H9 (cell line): ENCODE data around the gene CRELD2. TPM values are rescaled to one million over a fixed set of nuclear protein-coding genes. Genes with fewer than 3 reads are reported as not detected.

Experiments used
- DNase-seq: peaks from one replicate; pipeline ENCODE4 v3.0.0-alpha.2; 2017
- H2AFZ ChIP-seq: one replicate; pipeline ENCODE4 v1.6.1; 2013; ENCODE audit warnings: mild to moderate bottlenecking, low read length, control low read depth, moderate library complexity
- H2AK5ac ChIP-seq: 2 replicates; pipeline ENCODE4 v1.6.1; 2013; ENCODE audit warnings: low read length, control low read depth, mixed read lengths; ENCODE audit not compliant: insufficient read length
- H2BK120ac ChIP-seq: one replicate; pipeline ENCODE4 v1.6.1; 2013; ENCODE audit warnings: low read depth, mild to moderate bottlenecking, low read length, control low read depth, inconsistent platforms; ENCODE audit not compliant: poor library complexity, severe bottlenecking
- H2BK12ac ChIP-seq: 2 replicates; pipeline ENCODE4 v1.6.1; 2013; ENCODE audit warnings: low read length, control low read depth, mixed read lengths, low read depth; ENCODE audit not compliant: insufficient read length
- H2BK15ac ChIP-seq: 2 replicates; pipeline ENCODE4 v1.6.1; 2013; ENCODE audit warnings: low read depth, low read length, control low read depth
- H2BK20ac ChIP-seq: one replicate; pipeline ENCODE4 v1.6.1; 2013; ENCODE audit warnings: low read depth, mild to moderate bottlenecking, low read length, control low read depth, inconsistent platforms; ENCODE audit not compliant: poor library complexity, severe bottlenecking
- H2BK5ac ChIP-seq: 2 replicates; pipeline ENCODE4 v1.6.1; 2013; ENCODE audit warnings: low read length, control low read depth, mixed read lengths; ENCODE audit not compliant: insufficient read length
- H3K14ac ChIP-seq: 2 replicates; pipeline ENCODE4 v1.6.1; 2013; ENCODE audit warnings: low read length, control low read depth; ENCODE audit not compliant: insufficient read depth
- H3K18ac ChIP-seq: 2 replicates; pipeline ENCODE4 v1.6.1; 2013; ENCODE audit warnings: low read depth, mild to moderate bottlenecking, mixed read lengths, low read length, control low read depth; ENCODE audit not compliant: insufficient read length
- H3K23ac ChIP-seq: 2 replicates; pipeline ENCODE4 v1.6.1; 2013; ENCODE audit warnings: low read length, control low read depth, mixed read lengths, low read depth; ENCODE audit not compliant: insufficient read length
- H3K23me2 ChIP-seq: 2 replicates; pipeline ENCODE4 v1.6.1; 2013; ENCODE audit warnings: low read depth, mild to moderate bottlenecking, mixed read lengths, low read length, control low read depth; ENCODE audit not compliant: insufficient read length, poor library complexity, severe bottlenecking
- H3K27ac ChIP-seq: 2 replicates; pipeline ENCODE4 v1.5.1; 2013; ENCODE audit warnings: low read length, control low read depth, mixed read lengths, low read depth; ENCODE audit not compliant: insufficient read length
- H3K27me3 ChIP-seq: 2 replicates; pipeline ENCODE4 v1.6.1; 2013; ENCODE audit warnings: low read length, control low read depth, inconsistent platforms; ENCODE audit not compliant: insufficient read depth
- H3K4ac ChIP-seq: 2 replicates; pipeline ENCODE4 v1.6.1; 2013; ENCODE audit warnings: low read depth, mild to moderate bottlenecking, control low read depth, inconsistent platforms, low read length, moderate library complexity
- H3K4me1 ChIP-seq: 2 replicates; pipeline ENCODE4 v1.6.1; 2013; ENCODE audit warnings: low read length, control low read depth, inconsistent platforms; ENCODE audit not compliant: insufficient read depth
- H3K4me2 ChIP-seq: 2 replicates; pipeline ENCODE4 v1.6.1; 2013; ENCODE audit warnings: low read length, control low read depth, mixed read lengths; ENCODE audit not compliant: insufficient read length, insufficient read depth
- H3K56ac ChIP-seq: 2 replicates; pipeline ENCODE4 v1.6.1; 2013; ENCODE audit warnings: low read depth, mild to moderate bottlenecking, mixed read lengths, low read length, control low read depth; ENCODE audit not compliant: insufficient read length
- H3K79me1 ChIP-seq: 2 replicates; pipeline ENCODE4 v1.6.1; 2013; ENCODE audit warnings: low read depth, mild to moderate bottlenecking, moderate library complexity, low read length, control low read depth, inconsistent platforms; ENCODE audit not compliant: insufficient read depth, poor library complexity, severe bottlenecking
- H3K79me2 ChIP-seq: 2 replicates; pipeline ENCODE4 v1.6.1; 2013; ENCODE audit warnings: low read length, control low read depth, inconsistent platforms; ENCODE audit not compliant: insufficient read depth
- H3K9ac ChIP-seq: 2 replicates; pipeline ENCODE4 v1.6.1; 2013; ENCODE audit warnings: low read length, control low read depth, mixed read lengths; ENCODE audit not compliant: insufficient read length; ENCODE audit errors: extremely low read depth
- H3K9me3 ChIP-seq: one replicate; pipeline ENCODE4 v1.6.1; 2013; ENCODE audit warnings: low read depth, low read length, inconsistent platforms; ENCODE audit not compliant: control insufficient read depth
- H3T11ph ChIP-seq: one replicate; pipeline ENCODE4 v1.6.1; 2013; ENCODE audit warnings: mild to moderate bottlenecking, low read length, control low read depth, inconsistent platforms
- H4K20me1 ChIP-seq: one replicate; pipeline ENCODE4 v1.6.1; 2013; ENCODE audit not compliant: control insufficient read depth, insufficient read length, insufficient read depth
- H4K5ac ChIP-seq: 2 replicates; pipeline ENCODE4 v1.6.1; 2013; ENCODE audit warnings: low read depth, mild to moderate bottlenecking, mixed read lengths, low read length, control low read depth; ENCODE audit not compliant: insufficient read length
- H4K8ac ChIP-seq: replicated peaks from 2 replicates; pipeline ENCODE4 v1.6.1; 2013; ENCODE audit warnings: low read length, control low read depth, mixed read lengths, low read depth; ENCODE audit not compliant: insufficient read length
- H4K91ac ChIP-seq: 2 replicates; pipeline ENCODE4 v1.6.1; 2013; ENCODE audit warnings: low read depth, mild to moderate bottlenecking, moderate library complexity, mixed read lengths, low read length, control low read depth; ENCODE audit not compliant: insufficient read length
- H3K27ac Mint-ChIP-seq, 3 experiments: 2 replicates in 2 of 3; 3 replicates in 1 of 3; pipeline ENCODE4 v1.8.0; 2020 to 2021; ENCODE audit warnings: mixed read lengths in 3 of 3, mild to moderate bottlenecking in 1 of 3, moderate library complexity in 1 of 3
- H3K27me3 Mint-ChIP-seq: 2 replicates; pipeline ENCODE4 v1.8.0; 2021; ENCODE audit warnings: low read depth, mild to moderate bottlenecking, moderate library complexity, mixed read lengths
- H3K36me3 Mint-ChIP-seq, 3 experiments: 2 replicates in 2 of 3; 3 replicates in 1 of 3; pipeline ENCODE4 v1.8.0; 2020 to 2021; ENCODE audit warnings: low read depth in 3 of 3, mixed read lengths in 3 of 3; ENCODE audit not compliant: insufficient read depth in 1 of 3
- H3K4me1 Mint-ChIP-seq, 2 experiments: 2 replicates each; pipeline ENCODE4 v1.8.0; 2020; ENCODE audit warnings: mixed read lengths in 2 of 2
- H3K4me3 Mint-ChIP-seq, 2 experiments: 2 replicates in 1 of 2; 3 replicates in 1 of 2; pipeline ENCODE4 v1.8.0; 2020 to 2021; ENCODE audit warnings: mild to moderate bottlenecking in 2 of 2, mixed read lengths in 2 of 2, moderate library complexity in 1 of 2
- H3K9me3 Mint-ChIP-seq, 2 experiments: 2 replicates in 1 of 2; 3 replicates in 1 of 2; pipeline ENCODE4 v1.8.0; 2020; ENCODE audit warnings: mild to moderate bottlenecking in 2 of 2, mixed read lengths in 2 of 2, moderate library complexity in 1 of 2
- WGBS: extraction: QIAGEN DNeasy Blood & Tissue Kit; methylation state at CpG from one replicate; pipeline ENCODE4 v1.1.7; 2013; ENCODE audit warnings: missing lambda C conversion rate, low lambda C conversion rate, mixed read lengths; ENCODE audit not compliant: insufficient read length; ENCODE audit errors: extremely low coverage; 5-methylcytosine and 5-hydroxymethylcytosine counted together
- total RNA-seq: library from RNA; stranded (reverse); gene quantifications from 2 replicates; pipeline ENCODE4 v1.2.1, GENCODE V29; 2021
- TF ChIP-seq, protein P1 (sequence below): fragments of 200-600 bp; sonication (generic); conservative IDR thresholded peaks from 3 replicates; pipeline ENCODE4 v1.8.0; 2021; ENCODE audit warnings: antibody characterized with exemption, mild to moderate bottlenecking

Gene CRELD2
- total RNA-seq, 1 experiment from 2014 or later, result 34.7 TPM

DNA sequence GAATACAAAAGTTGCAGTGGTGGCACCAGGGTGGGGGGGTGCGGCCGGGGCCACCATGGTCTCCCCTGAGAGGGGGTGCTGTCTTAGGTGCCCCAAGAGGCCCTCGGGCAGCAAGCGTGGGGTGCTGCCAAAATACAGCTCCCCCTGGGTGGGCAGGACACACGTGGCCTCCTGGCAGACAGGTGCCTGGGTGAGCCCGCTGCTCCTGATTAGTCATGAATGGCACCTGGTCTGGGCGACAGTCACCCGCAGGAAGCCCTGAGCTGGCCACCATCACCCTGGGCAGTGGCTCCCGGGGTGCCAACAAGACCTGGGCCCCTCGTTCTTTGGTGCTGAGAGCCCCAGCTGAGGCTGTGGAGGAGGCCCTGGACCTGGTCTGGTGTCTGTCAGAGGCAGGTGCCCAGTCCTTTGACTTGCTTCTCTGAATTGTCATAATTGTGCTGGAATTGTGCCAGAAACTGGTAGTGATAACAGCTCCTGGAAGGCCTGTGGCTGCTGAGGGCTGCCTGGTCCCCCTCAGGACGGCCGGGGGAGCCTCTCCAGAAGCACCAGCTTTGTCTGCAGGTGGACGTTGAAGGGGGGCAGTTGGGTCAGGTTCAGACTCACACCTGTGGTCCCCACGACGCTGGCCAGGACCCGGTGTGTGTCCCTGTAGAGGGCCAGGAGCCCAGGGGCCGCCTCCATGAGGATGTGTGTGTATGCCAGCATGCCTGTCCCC lies 15.0 kb upstream of the CRELD2 start:
- TF ChIP-seq, protein P1, sequence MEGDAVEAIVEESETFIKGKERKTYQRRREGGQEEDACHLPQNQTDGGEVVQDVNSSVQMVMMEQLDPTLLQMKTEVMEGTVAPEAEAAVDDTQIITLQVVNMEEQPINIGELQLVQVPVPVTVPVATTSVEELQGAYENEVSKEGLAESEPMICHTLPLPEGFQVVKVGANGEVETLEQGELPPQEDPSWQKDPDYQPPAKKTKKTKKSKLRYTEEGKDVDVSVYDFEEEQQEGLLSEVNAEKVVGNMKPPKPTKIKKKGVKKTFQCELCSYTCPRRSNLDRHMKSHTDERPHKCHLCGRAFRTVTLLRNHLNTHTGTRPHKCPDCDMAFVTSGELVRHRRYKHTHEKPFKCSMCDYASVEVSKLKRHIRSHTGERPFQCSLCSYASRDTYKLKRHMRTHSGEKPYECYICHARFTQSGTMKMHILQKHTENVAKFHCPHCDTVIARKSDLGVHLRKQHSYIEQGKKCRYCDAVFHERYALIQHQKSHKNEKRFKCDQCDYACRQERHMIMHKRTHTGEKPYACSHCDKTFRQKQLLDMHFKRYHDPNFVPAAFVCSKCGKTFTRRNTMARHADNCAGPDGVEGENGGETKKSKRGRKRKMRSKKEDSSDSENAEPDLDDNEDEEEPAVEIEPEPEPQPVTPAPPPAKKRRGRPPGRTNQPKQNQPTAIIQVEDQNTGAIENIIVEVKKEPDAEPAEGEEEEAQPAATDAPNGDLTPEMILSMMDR, result no peak
- no peak overlapping the region for H3T11ph ChIP-seq
- H3K79me1 ChIP-seq, result no peaks in the 10 kb centered on the region
- Mint-ChIP-seq H3K9me3 (peaks cover 7 to 11% of the 10 kb centered on the region in 2 experiments; a peak in 4 of 5 replicates), H3K4me3 (no peak overlapping the region), H3K4me1 (peaks cover 0 to 6% of the 10 kb centered on the region in 2 experiments; a peak in 1 of 4 replicates), H3K36me3 (peaks cover 35 to 57% (median 56%) of the 10 kb centered on the region in 3 experiments), H3K27ac (no peak overlapping the region), H3K27me3 (no peaks in the 10 kb centered on the region)
- no peak overlapping the region for H2BK15ac ChIP-seq
- H2BK12ac ChIP-seq, result no peak overlapping the region
- H3K4ac ChIP-seq, result no peak overlapping the region
- no peak overlapping the region for H4K91ac ChIP-seq
- H4K8ac ChIP-seq, result no peak overlapping the region
- H3K18ac ChIP-seq, result no peak overlapping the region
- no peak overlapping the region for H2BK5ac ChIP-seq
- H3K27ac ChIP-seq, result no peak overlapping the region
- H3K79me2 ChIP-seq, result no peaks in the 10 kb centered on the region
- WGBS, result no CpG with 5 or more reads among the region's 17 CpGs
- H2BK120ac ChIP-seq, result no peak overlapping the region
- DNase-seq, result no peak
- no peaks in the 10 kb centered on the region for H3K27me3 ChIP-seq
- no peak overlapping the region for H3K56ac ChIP-seq
- H2AK5ac ChIP-seq, result no peak overlapping the region
- H3K9me3 ChIP-seq, result no peaks in the 10 kb centered on the region
- H3K14ac ChIP-seq, result no peak overlapping the region
- H2AFZ ChIP-seq, result no peak overlapping the region
- no peaks in the 10 kb centered on the region for H3K4me1 ChIP-seq
- no peak overlapping the region for H3K9ac ChIP-seq
- H3K23ac ChIP-seq, result no peak overlapping the region
- H3K4me2 ChIP-seq, result no peak overlapping the region
- H4K5ac ChIP-seq, result no peak overlapping the region
- peaks cover 5% of the 10 kb centered on the region for H4K20me1 ChIP-seq
- no peak overlapping the region for H2BK20ac ChIP-seq
- H3K23me2 ChIP-seq, result no peaks in the 10 kb centered on the region
